Mesenchymal stem cell (in vitro differentiated cells and primary cell): ENCODE results near the gene PSMD4.

Experiments
- DNase-seq: peaks from one replicate; pipeline ENCODE4 v3.0.0-alpha.2; 2013
- H2AFZ ChIP-seq: one replicate; pipeline ENCODE4 v1.6.1; 2013; ENCODE audit warnings: low read depth, mild to moderate bottlenecking, control low read depth, inconsistent platforms, low read length, moderate library complexity
- H2AK5ac ChIP-seq: 2 replicates; pipeline ENCODE4 v1.6.1; 2013; ENCODE audit warnings: low read length, moderate library complexity, mild to moderate bottlenecking, inconsistent platforms; ENCODE audit not compliant: severe bottlenecking
- H2BK120ac ChIP-seq: one replicate; pipeline ENCODE4 v1.6.1; 2013; ENCODE audit warnings: low read depth, mild to moderate bottlenecking, inconsistent platforms, low read length, moderate library complexity
- H2BK12ac ChIP-seq, 2 experiments: one replicate each; pipeline ENCODE4 v1.6.1; 2013; ENCODE audit warnings: inconsistent platforms in 2 of 2, low read length in 2 of 2, mild to moderate bottlenecking in 2 of 2, moderate library complexity in 2 of 2, control low read depth in 1 of 2
- H2BK15ac ChIP-seq: one replicate; pipeline ENCODE4 v1.6.1; 2013; ENCODE audit warnings: mild to moderate bottlenecking, low read depth, inconsistent platforms; ENCODE audit not compliant: poor library complexity, severe bottlenecking
- H2BK5ac ChIP-seq: 2 replicates; pipeline ENCODE4 v1.6.1; 2013; ENCODE audit warnings: low read depth, mild to moderate bottlenecking, low read length, control low read depth, inconsistent platforms; ENCODE audit not compliant: poor library complexity, severe bottlenecking
- H3K14ac ChIP-seq, 2 experiments: one replicate each; pipeline ENCODE4 v1.6.1; 2013; ENCODE audit warnings: inconsistent platforms in 2 of 2, low read length in 2 of 2, control low read depth in 1 of 2, mild to moderate bottlenecking in 1 of 2, moderate library complexity in 1 of 2
- H3K18ac ChIP-seq, 2 experiments: one replicate each; pipeline ENCODE4 v1.6.1; 2013; ENCODE audit warnings: inconsistent platforms in 2 of 2, low read length in 2 of 2, control low read depth in 1 of 2, low read depth in 1 of 2, mild to moderate bottlenecking in 1 of 2
- H3K23ac ChIP-seq, 2 experiments: one replicate each; pipeline ENCODE4 v1.6.1; 2013; ENCODE audit warnings: inconsistent platforms in 2 of 2, low read length in 2 of 2, mild to moderate bottlenecking in 2 of 2, moderate library complexity in 2 of 2, control low read depth in 1 of 2
- H3K27ac ChIP-seq: 2 replicates; pipeline ENCODE4 v1.5.1; 2013; ENCODE audit warnings: mild to moderate bottlenecking, moderate library complexity, low read length, control low read depth, inconsistent platforms; ENCODE audit not compliant: poor library complexity, severe bottlenecking
- H3K27me3 ChIP-seq, 2 experiments: 2 replicates each; pipeline versions ENCODE4 v1.6.1 to v1.7.0; 2013; ENCODE audit warnings: low read length in 2 of 2, mild to moderate bottlenecking in 2 of 2, moderate library complexity in 2 of 2, control low read depth in 1 of 2, inconsistent platforms in 1 of 2; ENCODE audit not compliant: control insufficient read depth in 1 of 2, insufficient read depth in 1 of 2
- H3K36me3 ChIP-seq, 2 experiments: 2 replicates each; pipeline versions ENCODE4 v1.6.1 to v1.7.0; 2013; ENCODE audit warnings: low read length in 2 of 2, control low read depth in 1 of 2, inconsistent platforms in 1 of 2, low read depth in 1 of 2, mild to moderate bottlenecking in 1 of 2; ENCODE audit not compliant: insufficient read depth in 2 of 2, control insufficient read depth in 1 of 2
- H3K4ac ChIP-seq, 2 experiments: one replicate each; pipeline ENCODE4 v1.6.1; 2013; ENCODE audit warnings: inconsistent platforms in 2 of 2, low read length in 2 of 2, mild to moderate bottlenecking in 2 of 2, moderate library complexity in 2 of 2, control low read depth in 1 of 2, low read depth in 1 of 2
- H3K4me1 ChIP-seq: 2 replicates; pipeline ENCODE4 v1.6.1; 2013; ENCODE audit warnings: low read depth, low read length, control low read depth; ENCODE audit not compliant: control insufficient read depth, insufficient read depth
- H3K4me2 ChIP-seq: 2 replicates; pipeline ENCODE4 v1.6.1; 2013; ENCODE audit warnings: low read length, mild to moderate bottlenecking, inconsistent platforms; ENCODE audit not compliant: poor library complexity, severe bottlenecking
- H3K4me3 ChIP-seq, 2 experiments: 2 replicates each; pipeline versions ENCODE4 v1.5.1 to v1.7.0; 2013; ENCODE audit warnings: low read length in 2 of 2, mild to moderate bottlenecking in 2 of 2, control low read depth in 1 of 2, low read depth in 1 of 2; ENCODE audit not compliant: insufficient read depth in 1 of 2
- H3K79me1 ChIP-seq: replicated peaks from 2 replicates; pipeline ENCODE4 v1.6.1; 2013; ENCODE audit warnings: mild to moderate bottlenecking, control low read depth, low read length, inconsistent platforms; ENCODE audit not compliant: poor library complexity, severe bottlenecking
- H3K9ac ChIP-seq: 2 replicates; pipeline ENCODE4 v1.7.0; 2013; ENCODE audit warnings: mild to moderate bottlenecking, low read length, moderate library complexity
- H3K9me3 ChIP-seq: 2 replicates; pipeline ENCODE4 v1.7.0; 2013; ENCODE audit warnings: mild to moderate bottlenecking, low read length; ENCODE audit not compliant: control insufficient read depth
- H4K8ac ChIP-seq: one replicate; pipeline ENCODE4 v1.6.1; 2013; ENCODE audit warnings: inconsistent platforms, mild to moderate bottlenecking, low read length, moderate library complexity
- H4K91ac ChIP-seq: one replicate; pipeline ENCODE4 v1.6.1; 2013; ENCODE audit warnings: mild to moderate bottlenecking, low read length, inconsistent platforms
- WGBS: methylation state at CpG from one replicate; pipeline ENCODE4 v1.1.7; 2013; ENCODE audit warnings: mixed read lengths; 5-methylcytosine and 5-hydroxymethylcytosine counted together

The PSMD4 gene

GRCh38 chr1:151235235-151235634 lies 19.3 kb upstream of the PSMD4 start:
- Histone ChIP-seq H3K9me3 (no peaks in the 10 kb centered on the region), H3K9ac (no peak overlapping the region), H2BK12ac (no peak overlapping the region), H3K23ac (no peak overlapping the region), H3K27me3 (no peaks in the 10 kb centered on the region), H4K91ac (no peak overlapping the region), H3K4me2 (no peak overlapping the region), H3K4me1 (peaks cover 7% of the 10 kb centered on the region), H3K4ac (no peak overlapping the region), H2BK5ac (no peak overlapping the region), H3K27ac (no peak overlapping the region), H2AK5ac (no peak overlapping the region), H3K14ac (no peak overlapping the region), H3K18ac (no peak overlapping the region), H3K79me1 (peaks cover 21% of the 10 kb centered on the region), H2BK120ac (no peak overlapping the region), H2BK15ac (no peak overlapping the region), H3K4me3 (no peak overlapping the region), H3K36me3 (peaks cover 60 to 92% of the 10 kb centered on the region in 2 experiments), H4K8ac (no peak overlapping the region), H2AFZ (no peak overlapping the region)
- DNase-seq: no peak
- 73% methylated on average over 4 of the region's 6 CpGs for WGBS

GRCh38 chr1:151237678-151238466 lies 16.7 kb upstream of the PSMD4 start:
- Histone ChIP-seq H4K8ac (no peak overlapping the region), H2BK5ac (no peak overlapping the region), H2AK5ac (no peak overlapping the region), H3K27ac (peak overlapping the region; percentile 79), H3K4me1 (peaks cover 7% of the 10 kb centered on the region), H3K4me3 (peak overlapping the region in 1 of 2 experiments; percentile 39), H3K23ac (no peak overlapping the region), H3K4ac (no peak overlapping the region), H3K9me3 (no peaks in the 10 kb centered on the region), H4K91ac (no peak overlapping the region), H3K36me3 (peaks cover 59 to 91% of the 10 kb centered on the region in 2 experiments), H3K27me3 (no peaks in the 10 kb centered on the region), H3K18ac (no peak overlapping the region), H2BK12ac (no peak overlapping the region), H3K9ac (peak overlapping the region; percentile 59), H2BK15ac (no peak overlapping the region), H3K4me2 (no peak overlapping the region), H3K79me1 (peaks cover 18% of the 10 kb centered on the region), H2AFZ (no peak overlapping the region), H2BK120ac (no peak overlapping the region), H3K14ac (no peak overlapping the region)
- WGBS: 98% methylated on average over 3 of the region's 4 CpGs
- DNase-seq: no peak

- no peak overlapping the region for H3K18ac ChIP-seq
- H2BK120ac ChIP-seq: no peak overlapping the region
- H3K79me1 ChIP-seq: peaks cover 20% of the 10 kb centered on the region
- H3K14ac ChIP-seq: no peak overlapping the region
- H3K4ac ChIP-seq: no peak overlapping the region
- no peak overlapping the region for H4K91ac ChIP-seq
- peaks cover 56 to 92% of the 10 kb centered on the region in 2 experiments for H3K36me3 ChIP-seq
- H3K27me3 ChIP-seq: no peaks in the 10 kb centered on the region
- peaks cover 7% of the 10 kb centered on the region for H3K4me1 ChIP-seq
- H3K23ac ChIP-seq: no peak overlapping the region
- H2BK5ac ChIP-seq: no peak overlapping the region
- peak overlapping the region in 1 of 2 experiments; percentile 39 for H3K4me3 ChIP-seq
- H3K9ac ChIP-seq: peak overlapping the region; percentile 59
- no peak overlapping the region for H2AK5ac ChIP-seq
- no peak overlapping the region for H2BK15ac ChIP-seq
- no peak overlapping the region for H2AFZ ChIP-seq
- peak; percentile 80 for DNase-seq
- no peaks in the 10 kb centered on the region for H3K9me3 ChIP-seq
- H2BK12ac ChIP-seq: no peak overlapping the region
- H3K27ac ChIP-seq: peak overlapping the region; percentile 79
- H3K4me2 ChIP-seq: no peak overlapping the region
- 13% methylated on average over 1 of the region's 1 CpG for WGBS
- H4K8ac ChIP-seq: no peak overlapping the region
Observed at GRCh38 chr1:151238467-151238739, 16.1 kb upstream of the PSMD4 start.

GRCh38 chr1:151242442-151242841 lies 12.1 kb upstream of the PSMD4 start:
- DNase-seq: no peak
- 94% methylated on average over 2 of the region's 2 CpGs for WGBS
- H2AFZ ChIP-seq: no peak overlapping the region
- no peak overlapping the region for H3K4me2 ChIP-seq
- H3K9ac ChIP-seq: no peak overlapping the region
- H3K36me3 ChIP-seq: peaks cover 63 to 92% of the 10 kb centered on the region in 2 experiments
- no peak overlapping the region for H3K14ac ChIP-seq
- H2BK120ac ChIP-seq: no peak overlapping the region
- H3K27me3 ChIP-seq: no peaks in the 10 kb centered on the region
- peaks cover 29% of the 10 kb centered on the region for H3K79me1 ChIP-seq
- no peak overlapping the region for H2BK15ac ChIP-seq
- H3K18ac ChIP-seq: no peak overlapping the region
- no peak overlapping the region for H3K23ac ChIP-seq
- H2AK5ac ChIP-seq: no peak overlapping the region
- H3K4me3 ChIP-seq: no peak overlapping the region
- H2BK12ac ChIP-seq: no peak overlapping the region
- no peak overlapping the region for H3K4ac ChIP-seq
- no peak overlapping the region for H2BK5ac ChIP-seq
- no peaks in the 10 kb centered on the region for H3K9me3 ChIP-seq
- no peak overlapping the region for H4K8ac ChIP-seq
- H3K4me1 ChIP-seq: no peaks in the 10 kb centered on the region
- no peak overlapping the region for H4K91ac ChIP-seq
- no peak overlapping the region for H3K27ac ChIP-seq
